Testis (tissue), 2 donors: ENCODE measurements around the gene TTLL8.

ENCODE experiments used
- CTCF ChIP-seq, 3 experiments: fragments of 450-650 bp in 2 of 3; fragments of 200-600 bp in 1 of 3; sonication (generic) in 1 of 3; IDR thresholded peaks; one replicate each; pipeline ENCODE4 v1.5.1; 2016 to 2019; ENCODE audit warnings: antibody characterized with exemption in 3 of 3, mild to moderate bottlenecking in 2 of 3, moderate library complexity in 1 of 3
- POLR2A ChIP-seq: fragments of 450-650 bp; IDR thresholded peaks from one replicate; pipeline ENCODE4 v1.6.1; 2017; ENCODE audit warnings: antibody characterized with exemption, mild to moderate bottlenecking, moderate library complexity

- no peak for TF ChIP-seq CTCF (IDR thresholded peaks at IDR 0.05)
- no peak for TF ChIP-seq POLR2A
Observed at GRCh38 chr22:50040717-50041116, 17.4 kb downstream of the TTLL8 start.
